Liver (tissue), 3 donors: ENCODE data around the gene DISC1.

Experiments used
- EGR1 ChIP-seq, 2 donors: IDR thresholded peaks; 2 replicates each; pipeline ENCODE4 v1.6.1; 2016 to 2018; ENCODE audit warnings: antibody characterized with exemption in 2 of 2, low read depth in 2 of 2
- YY1 ChIP-seq: IDR thresholded peaks from 2 replicates; pipeline ENCODE4 v1.6.1; 2016; ENCODE audit warnings: antibody characterized with exemption, mild to moderate bottlenecking
- TF ChIP-seq, protein P1 (sequence below): fragments of 150-350 bp; IDR thresholded peaks from 2 replicates; pipeline ENCODE4 v1.5.1; 2017; ENCODE audit warnings: improper control_type of control experiment, low read depth, low read length; ENCODE audit not compliant: missing input control
- TF ChIP-seq, protein P2 (sequence below): IDR thresholded peaks from 2 replicates; pipeline ENCODE4 v1.6.1; 2016; ENCODE audit warnings: antibody characterized with exemption, mild to moderate bottlenecking
- donor health status: healthy.
- donor health status: healthy.

DNA sequence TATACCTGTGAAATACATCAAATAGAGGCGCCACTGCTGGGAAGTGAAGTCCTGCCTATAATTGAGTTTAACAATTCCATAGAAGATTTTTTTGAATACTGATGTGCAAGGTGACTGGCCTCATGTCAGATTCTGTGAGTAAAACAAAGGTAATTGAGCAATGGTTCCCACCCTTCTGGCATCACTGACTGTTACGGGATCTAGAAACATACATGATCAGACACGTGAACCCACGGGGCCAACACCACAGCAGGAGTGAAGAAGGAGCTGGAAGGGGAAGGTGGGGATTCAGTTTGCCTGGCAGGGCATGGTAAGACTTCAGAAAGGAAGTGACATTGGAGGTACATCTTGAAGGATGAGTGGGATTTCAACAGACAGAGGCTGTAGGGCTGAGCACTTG, 270.2 kb downstream of the DISC1 start:
- TF ChIP-seq, protein P1, sequence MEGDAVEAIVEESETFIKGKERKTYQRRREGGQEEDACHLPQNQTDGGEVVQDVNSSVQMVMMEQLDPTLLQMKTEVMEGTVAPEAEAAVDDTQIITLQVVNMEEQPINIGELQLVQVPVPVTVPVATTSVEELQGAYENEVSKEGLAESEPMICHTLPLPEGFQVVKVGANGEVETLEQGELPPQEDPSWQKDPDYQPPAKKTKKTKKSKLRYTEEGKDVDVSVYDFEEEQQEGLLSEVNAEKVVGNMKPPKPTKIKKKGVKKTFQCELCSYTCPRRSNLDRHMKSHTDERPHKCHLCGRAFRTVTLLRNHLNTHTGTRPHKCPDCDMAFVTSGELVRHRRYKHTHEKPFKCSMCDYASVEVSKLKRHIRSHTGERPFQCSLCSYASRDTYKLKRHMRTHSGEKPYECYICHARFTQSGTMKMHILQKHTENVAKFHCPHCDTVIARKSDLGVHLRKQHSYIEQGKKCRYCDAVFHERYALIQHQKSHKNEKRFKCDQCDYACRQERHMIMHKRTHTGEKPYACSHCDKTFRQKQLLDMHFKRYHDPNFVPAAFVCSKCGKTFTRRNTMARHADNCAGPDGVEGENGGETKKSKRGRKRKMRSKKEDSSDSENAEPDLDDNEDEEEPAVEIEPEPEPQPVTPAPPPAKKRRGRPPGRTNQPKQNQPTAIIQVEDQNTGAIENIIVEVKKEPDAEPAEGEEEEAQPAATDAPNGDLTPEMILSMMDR = no peak
- TF ChIP-seq EGR1 (IDR thresholded peaks at IDR 0.05; ENCODE audit: low read depth in 2 of 2) (no peak), YY1 (no peak)
- TF ChIP-seq, protein P2, sequence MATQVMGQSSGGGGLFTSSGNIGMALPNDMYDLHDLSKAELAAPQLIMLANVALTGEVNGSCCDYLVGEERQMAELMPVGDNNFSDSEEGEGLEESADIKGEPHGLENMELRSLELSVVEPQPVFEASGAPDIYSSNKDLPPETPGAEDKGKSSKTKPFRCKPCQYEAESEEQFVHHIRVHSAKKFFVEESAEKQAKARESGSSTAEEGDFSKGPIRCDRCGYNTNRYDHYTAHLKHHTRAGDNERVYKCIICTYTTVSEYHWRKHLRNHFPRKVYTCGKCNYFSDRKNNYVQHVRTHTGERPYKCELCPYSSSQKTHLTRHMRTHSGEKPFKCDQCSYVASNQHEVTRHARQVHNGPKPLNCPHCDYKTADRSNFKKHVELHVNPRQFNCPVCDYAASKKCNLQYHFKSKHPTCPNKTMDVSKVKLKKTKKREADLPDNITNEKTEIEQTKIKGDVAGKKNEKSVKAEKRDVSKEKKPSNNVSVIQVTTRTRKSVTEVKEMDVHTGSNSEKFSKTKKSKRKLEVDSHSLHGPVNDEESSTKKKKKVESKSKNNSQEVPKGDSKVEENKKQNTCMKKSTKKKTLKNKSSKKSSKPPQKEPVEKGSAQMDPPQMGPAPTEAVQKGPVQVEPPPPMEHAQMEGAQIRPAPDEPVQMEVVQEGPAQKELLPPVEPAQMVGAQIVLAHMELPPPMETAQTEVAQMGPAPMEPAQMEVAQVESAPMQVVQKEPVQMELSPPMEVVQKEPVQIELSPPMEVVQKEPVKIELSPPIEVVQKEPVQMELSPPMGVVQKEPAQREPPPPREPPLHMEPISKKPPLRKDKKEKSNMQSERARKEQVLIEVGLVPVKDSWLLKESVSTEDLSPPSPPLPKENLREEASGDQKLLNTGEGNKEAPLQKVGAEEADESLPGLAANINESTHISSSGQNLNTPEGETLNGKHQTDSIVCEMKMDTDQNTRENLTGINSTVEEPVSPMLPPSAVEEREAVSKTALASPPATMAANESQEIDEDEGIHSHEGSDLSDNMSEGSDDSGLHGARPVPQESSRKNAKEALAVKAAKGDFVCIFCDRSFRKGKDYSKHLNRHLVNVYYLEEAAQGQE = no peak
